Lower lobe of right lung (tissue), 2 donors: Measurements from ENCODE around the gene SERTAD4. TPM values are rescaled to one million over a fixed set of nuclear protein-coding genes. Genes with fewer than 3 reads are reported as not detected.
"Not testable (repeated sequence)": the region's sequence is repeated elsewhere in the genome, so short reads cannot be mapped to it uniquely, and the experiment has no call there.

Source experiments
- ATAC-seq, 2 donors: fragments of 200-7000 bp; cut with Tn5 transposase; one replicate each; pipeline ENCODE4 v1.9.1; 2020 to 2022; ENCODE audit warnings: mild to moderate bottlenecking in 2 of 2, moderate library complexity in 2 of 2
- DNase-seq: peaks from one replicate; pipeline ENCODE4 v3.0.0-alpha.2; 2020
- H3K27ac ChIP-seq: fragments of 200-600 bp; one replicate; pipeline ENCODE4 v1.8.0; 2022
- H3K27me3 ChIP-seq: fragments of 200-600 bp; one replicate; pipeline ENCODE4 v1.8.0; 2022; ENCODE audit warnings: low read depth
- H3K36me3 ChIP-seq: fragments of 200-600 bp; one replicate; pipeline ENCODE4 v1.8.0; 2022; ENCODE audit warnings: mild to moderate bottlenecking
- H3K4me1 ChIP-seq: fragments of 200-600 bp; one replicate; pipeline ENCODE4 v1.8.0; 2022
- H3K4me3 ChIP-seq: fragments of 200-600 bp; one replicate; pipeline ENCODE4 v1.8.0; 2022; ENCODE audit warnings: mild to moderate bottlenecking
- H3K9me3 ChIP-seq: fragments of 200-600 bp; one replicate; pipeline ENCODE4 v1.8.0; 2022
- intact Hi-C: fragments of 100-400 bp; cut with DNase I; formaldehyde crosslinking; loops from one replicate; pipeline ENCODE4 v1.11.0; 2022
- long read RNA-seq: library from polyadenylated mRNA; unstranded; transcript quantifications from one replicate; pipeline ENCODE4 v2.0.0, GENCODE V29; 2021
- total RNA-seq: library from RNA; stranded (reverse); fragmentation: NEBNext Ultra II Directional; extraction: Animal tissue kit (Norgen Biotek cat#: 25700); gene quantifications from one replicate; pipeline ENCODE4 v1.2.1, GENCODE V29; 2021
- TF ChIP-seq, protein P1 (sequence below): fragments of 200-600 bp; IDR thresholded peaks from one replicate; pipeline ENCODE4 v1.8.0; 2022; ENCODE audit warnings: antibody characterized with exemption, mild to moderate bottlenecking
- donor health status: DM: no; HTN: yes; CAD: no; lungs with severe emphysema.

The SERTAD4 gene
- 4.3 TPM for total RNA-seq
- long read RNA-seq, full-length matches to known transcripts, result 1 of 2 reads
- long read RNA-seq, partial matches to known transcripts, result 0 of 2 reads
- long read RNA-seq, other reads (novel, unspliced or antisense), result 1 of 2 reads

GRCh38 chr1:210232511-210233215 is at the start of gene SERTAD4:
Gene SERTAD4 (plus strand): TSS chr1:210232796. CDS start chr1:210237961, 5,165 bp downstream.
- Histone ChIP-seq H3K4me1 (peaks cover 20% of the 10 kb centered on the region), H3K27ac (peak within 1 kb of the TSS; percentile 81), H3K36me3 (no peaks in the 10 kb centered on the region), H3K9me3 (no peaks in the 10 kb centered on the region), H3K4me3 (peak within 1 kb of the TSS; percentile 64), H3K27me3 (peaks cover 18% of the 10 kb centered on the region)
- intact Hi-C loops, result no loop called here
- DNase-seq (peak; percentile 55), ATAC-seq (peak; percentile 57 to 61)
- TF ChIP-seq, protein P1, sequence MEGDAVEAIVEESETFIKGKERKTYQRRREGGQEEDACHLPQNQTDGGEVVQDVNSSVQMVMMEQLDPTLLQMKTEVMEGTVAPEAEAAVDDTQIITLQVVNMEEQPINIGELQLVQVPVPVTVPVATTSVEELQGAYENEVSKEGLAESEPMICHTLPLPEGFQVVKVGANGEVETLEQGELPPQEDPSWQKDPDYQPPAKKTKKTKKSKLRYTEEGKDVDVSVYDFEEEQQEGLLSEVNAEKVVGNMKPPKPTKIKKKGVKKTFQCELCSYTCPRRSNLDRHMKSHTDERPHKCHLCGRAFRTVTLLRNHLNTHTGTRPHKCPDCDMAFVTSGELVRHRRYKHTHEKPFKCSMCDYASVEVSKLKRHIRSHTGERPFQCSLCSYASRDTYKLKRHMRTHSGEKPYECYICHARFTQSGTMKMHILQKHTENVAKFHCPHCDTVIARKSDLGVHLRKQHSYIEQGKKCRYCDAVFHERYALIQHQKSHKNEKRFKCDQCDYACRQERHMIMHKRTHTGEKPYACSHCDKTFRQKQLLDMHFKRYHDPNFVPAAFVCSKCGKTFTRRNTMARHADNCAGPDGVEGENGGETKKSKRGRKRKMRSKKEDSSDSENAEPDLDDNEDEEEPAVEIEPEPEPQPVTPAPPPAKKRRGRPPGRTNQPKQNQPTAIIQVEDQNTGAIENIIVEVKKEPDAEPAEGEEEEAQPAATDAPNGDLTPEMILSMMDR, result no peak

GRCh38 chr1:210185063-210185462 is 47.5 kb upstream of the SERTAD4 start:
- no peaks in the 10 kb centered on the region for H3K36me3 ChIP-seq
- no peak overlapping the region for H3K4me3 ChIP-seq
- H3K27ac ChIP-seq, result no peak overlapping the region
- no peak for DNase-seq
- H3K9me3 ChIP-seq, result no peaks in the 10 kb centered on the region
- intact Hi-C loops, result no loop called here
- TF ChIP-seq, protein P1, result no peak
- no peak for ATAC-seq
- no peaks in the 10 kb centered on the region for H3K4me1 ChIP-seq
- H3K27me3 ChIP-seq, result no peaks in the 10 kb centered on the region

GRCh38 chr1:210187849-210188606 is 44.6 kb upstream of the SERTAD4 start:
- ATAC-seq, H3K4me3 ChIP-seq, H3K9me3 ChIP-seq, H3K27ac ChIP-seq, H3K27me3 ChIP-seq, intact Hi-C loops, H3K36me3 ChIP-seq, H3K4me1 ChIP-seq, DNase-seq: not testable (repeated sequence)

- no peak overlapping the region for H3K4me3 ChIP-seq
- intact Hi-C loops, result no loop called here
- TF ChIP-seq, protein P1, result no peak
Observed at GRCh38 chr1:210189426-210189825, 43.2 kb upstream of the SERTAD4 start.

DNA sequence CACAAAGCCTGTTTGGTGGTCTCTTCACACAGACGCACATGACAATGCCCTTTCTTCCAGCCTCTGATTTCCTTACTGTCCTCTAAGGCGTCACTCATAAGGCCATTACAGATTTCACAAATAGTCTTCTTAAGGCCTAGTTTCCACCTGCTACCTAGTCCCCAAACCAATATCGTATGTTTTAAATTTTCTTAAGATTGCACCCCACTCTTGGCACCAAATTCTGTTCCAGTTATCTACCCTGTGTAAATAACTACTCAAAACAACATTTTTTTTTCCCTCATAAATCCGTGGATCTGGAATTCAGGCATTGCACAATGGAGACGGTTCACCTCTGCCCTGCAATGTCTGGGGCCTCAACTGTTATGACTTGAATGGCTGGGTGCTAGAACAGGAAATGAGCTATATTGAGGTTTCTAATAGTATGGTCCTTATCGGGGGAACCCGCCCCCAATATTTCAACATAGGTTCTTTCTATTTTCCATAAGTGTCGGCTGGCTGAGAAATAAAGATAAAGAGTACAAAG is 36.9 kb upstream of the SERTAD4 start:
- Histone ChIP-seq H3K9me3 (peaks cover 6% of the 10 kb centered on the region), H3K4me3 (no peak overlapping the region), H3K4me1 (no peaks in the 10 kb centered on the region), H3K27me3 (no peaks in the 10 kb centered on the region), H3K27ac (no peak overlapping the region), H3K36me3 (no peaks in the 10 kb centered on the region)
- TF ChIP-seq, protein P1, result no peak
- DNase-seq, result no peak
- no peak for ATAC-seq
- intact Hi-C loops, result no loop called here

More at GRCh38 chr1:210189426-210189825, 43.2 kb upstream of the SERTAD4 start:
- H3K4me1 ChIP-seq, result no peaks in the 10 kb centered on the region
- H3K9me3 ChIP-seq, result no peaks in the 10 kb centered on the region
- H3K36me3 ChIP-seq, result no peaks in the 10 kb centered on the region
- ATAC-seq (no peak), DNase-seq (no peak)
- no peak overlapping the region for H3K27ac ChIP-seq
- no peaks in the 10 kb centered on the region for H3K27me3 ChIP-seq

GRCh38 chr1:210196266-210196665 is 36.3 kb upstream of the SERTAD4 start:
- H3K4me1 ChIP-seq, H3K27me3 ChIP-seq, DNase-seq, H3K27ac ChIP-seq, H3K36me3 ChIP-seq, ATAC-seq, H3K9me3 ChIP-seq, H3K4me3 ChIP-seq, intact Hi-C loops: not testable (repeated sequence)
